Right ventricle myocardium superior (tissue), 1 donor: ENCODE data around the gene KCNJ11. TPM values are rescaled to one million over a fixed set of nuclear protein-coding genes. Genes with fewer than 3 reads are reported as not detected.
A peak's percentile ranks its signal among the peaks of the same experiment; 100 is the strongest.
"Not testable (repeated sequence)": the region's sequence is repeated elsewhere in the genome, so short reads cannot be mapped to it uniquely, and the experiment has no call there.

Experiments used
- ATAC-seq: fragments of 200-7000 bp; cut with Tn5 transposase; one replicate; pipeline ENCODE4 v1.9.1; 2020; ENCODE audit warnings: mild to moderate bottlenecking; ENCODE audit not compliant: poor library complexity
- DNase-seq: peaks from one replicate; pipeline ENCODE4 v3.0.0-alpha.2; 2020
- intact Hi-C: fragments of 100-400 bp; cut with DNase I; formaldehyde crosslinking; loops from one replicate; pipeline ENCODE4 v1.11.2; 2022
- long read RNA-seq: library from polyadenylated mRNA; unstranded; transcript quantifications from one replicate; pipeline ENCODE4 v2.0.0, GENCODE V29; 2021
- total RNA-seq: library from RNA; stranded (reverse); fragmentation: NEBNext Ultra II Directional; extraction: Animal tissue kit (Norgen Biotek cat#: 25700); gene quantifications from one replicate; pipeline ENCODE4 v1.2.1, GENCODE V29; 2021
- donor health status: DM: no; HTN: yes; CAD: no; lungs with severe emphysema.

KCNJ11 gene
- total RNA-seq, result 27.7 TPM
- long read RNA-seq, transcript KCNJ11-201 (1 exons, 2,801 nt), result major isoform, 60 of 70 reads
- long read RNA-seq, partial matches to known transcripts, result 1 of 70 reads
- long read RNA-seq, other reads (novel, unspliced or antisense), result 4 of 70 reads

- DNase-seq (no peak), ATAC-seq (peak; percentile 37)
- intact Hi-C loops, result no loop called here
Measured at GRCh38 chr11:17388609-17389210, at the start of gene KCNJ11. KCNJ11 (minus strand) TSS chr11:17388659; CDS start chr11:17388091, 568 bp downstream.

GRCh38 chr11:17437366-17437765, 48.9 kb upstream of the KCNJ11 start:
- DNase-seq (no peak), ATAC-seq (no peak)
- intact Hi-C loops, result no loop called here

GRCh38 chr11:17434108-17434507, 45.6 kb upstream of the KCNJ11 start:
- DNase-seq, result no peak
- no peak for ATAC-seq
- intact Hi-C loops, result no loop called here

- ATAC-seq, result no peak
- DNase-seq, result no peak
- intact Hi-C loops, result no loop called here
Measured at GRCh38 chr11:17432002-17432401, 43.5 kb upstream of the KCNJ11 start.

- intact Hi-C loops, result no loop called here
- no peak for ATAC-seq
- no peak for DNase-seq
Measured at GRCh38 chr11:17431139-17431538, 42.7 kb upstream of the KCNJ11 start.

GRCh38 chr11:17430616-17431015, 42.2 kb upstream of the KCNJ11 start:
- DNase-seq, result no peak
- ATAC-seq, result no peak
- intact Hi-C loops, result no loop called here

GRCh38 chr11:17428925-17429324, 40.5 kb upstream of the KCNJ11 start:
- DNase-seq (no peak), ATAC-seq (no peak)
- intact Hi-C loops, result no loop called here

- ATAC-seq, result no peak
- intact Hi-C loops, result no loop called here
- DNase-seq, result no peak
Measured at GRCh38 chr11:17428261-17428660, 39.8 kb upstream of the KCNJ11 start.

- intact Hi-C loops, DNase-seq, ATAC-seq: not testable (repeated sequence)
Measured at GRCh38 chr11:17426233-17426632, 37.8 kb upstream of the KCNJ11 start.

- ATAC-seq, result no peak
- DNase-seq, result no peak
- intact Hi-C loops, result no loop called here
Measured at GRCh38 chr11:17423533-17424310, 35.3 kb upstream of the KCNJ11 start.

GRCh38 chr11:17421781-17422180, 33.3 kb upstream of the KCNJ11 start:
- intact Hi-C loops, result no loop called here
- ATAC-seq (peak; percentile 78), DNase-seq (no peak)

GRCh38 chr11:17418444-17419081, 30.1 kb upstream of the KCNJ11 start:
- ATAC-seq, result no peak
- intact Hi-C loops, result no loop called here

GRCh38 chr11:17416492-17416891, 28.0 kb upstream of the KCNJ11 start:
- DNase-seq, result no peak
- intact Hi-C loops, result no loop called here
- peak; percentile 28 for ATAC-seq

More at GRCh38 chr11:17418444-17419081, 30.1 kb upstream of the KCNJ11 start:
- no peak for DNase-seq

- intact Hi-C loops, result no loop called here
- DNase-seq, result no peak
- peak; percentile 87 for ATAC-seq
Measured at GRCh38 chr11:17415523-17416104, 27.2 kb upstream of the KCNJ11 start.

- ATAC-seq (no peak), DNase-seq (no peak)
- intact Hi-C loops, result no loop called here
Measured at GRCh38 chr11:17414992-17415391, 26.5 kb upstream of the KCNJ11 start.

- intact Hi-C loops, result no loop called here
- DNase-seq (no peak), ATAC-seq (no peak)
Measured at GRCh38 chr11:17414317-17414737, 25.9 kb upstream of the KCNJ11 start.

- DNase-seq, result no peak
- intact Hi-C loops, result no loop called here
- ATAC-seq, result no peak
Measured at GRCh38 chr11:17413414-17414316, 25.2 kb upstream of the KCNJ11 start.

GRCh38 chr11:17412488-17413180, 24.2 kb upstream of the KCNJ11 start:
- DNase-seq, result no peak
- intact Hi-C loops, result no loop called here
- ATAC-seq, result no peak
